Panc1 (cell line): ENCODE data around the gene VAMP8. TPM values are rescaled to one million over a fixed set of nuclear protein-coding genes. Genes with fewer than 3 reads are reported as not detected.

Experiments
- ATAC-seq: fragments of 200-7000 bp; cut with Tn5 transposase; 2 replicates; pipeline ENCODE4 v1.9.1; 2020; ENCODE audit warnings: mild to moderate bottlenecking, moderate library complexity
- BruUV-seq: library from RNA; stranded (reverse); fragments of 400-500 nt; replicated peaks from 2 replicates; lab custom pipeline; 2021; lab: Mats Ljungman, UMichigan
- CTCF ChIA-PET: fragments of 300-600 bp; sonication (Branson Sonifier 250); formaldehyde crosslinking; loops from one replicate; lab custom pipeline; 2022; ENCODE audit warnings: antibody characterized with exemption; lab: Charles Lee
- POLR2A ChIA-PET: fragments of 300-600 bp; sonication (Branson Sonifier 250); formaldehyde crosslinking; loops from one replicate; lab custom pipeline; 2022; ENCODE audit warnings: antibody characterized with exemption; lab: Charles Lee
- DNase-seq: peaks from one replicate; pipeline ENCODE4 v3.0.0-alpha.2; 2010; ENCODE audit warnings: low read depth, low spot score
- H3K27ac ChIP-seq: 2 replicates; pipeline ENCODE4 v1.5.1; 2011; ENCODE audit warnings: mild to moderate bottlenecking, low read length, inconsistent platforms
- H3K27me3 ChIP-seq: fragments of 200-500 bp; sonication (Bioruptor generic); 2 replicates; pipeline ENCODE4 v1.6.0; 2014; ENCODE audit warnings: low read length, inconsistent platforms; ENCODE audit not compliant: control insufficient read depth, insufficient read depth
- H3K36me3 ChIP-seq: fragments of 200-500 bp; sonication (Bioruptor generic); 2 replicates; pipeline ENCODE4 v1.5.1; 2014; ENCODE audit warnings: inconsistent platforms, mild to moderate bottlenecking, low read length, moderate library complexity; ENCODE audit not compliant: control insufficient read depth, insufficient read depth
- H3K4me1 ChIP-seq: 2 replicates; pipeline ENCODE4 v1.5.1; 2011; ENCODE audit warnings: inconsistent platforms, mild to moderate bottlenecking, low read length, moderate library complexity; ENCODE audit not compliant: control insufficient read depth, insufficient read depth
- H3K4me3 ChIP-seq, 2 experiments: 2 replicates each; pipeline ENCODE4 v1.5.1; 2011 to 2012; ENCODE audit warnings: low read depth in 2 of 2, low read length in 2 of 2, mild to moderate bottlenecking in 2 of 2, inconsistent platforms in 1 of 2, moderate library complexity in 1 of 2
- H3K9me3 ChIP-seq: fragments of 200-500 bp; sonication (Bioruptor generic); 2 replicates; pipeline ENCODE4 v1.5.1; 2014; ENCODE audit warnings: low read depth, mild to moderate bottlenecking, inconsistent platforms, low read length, moderate library complexity; ENCODE audit not compliant: control insufficient read depth, insufficient read depth
- POLR2AphosphoS5 ChIP-seq: IDR thresholded peaks from 2 replicates; pipeline ENCODE4 v1.6.1; 2012; ENCODE audit warnings: mild to moderate bottlenecking, low read depth, low read length, moderate library complexity
- SIN3A ChIP-seq: IDR thresholded peaks from 2 replicates; pipeline ENCODE4 v1.6.1; 2012; ENCODE audit warnings: low read depth, mild to moderate bottlenecking, low read length, moderate library complexity, borderline replicate concordance; ENCODE audit not compliant: insufficient read depth
- TCF7L2 ChIP-seq: IDR thresholded peaks from 2 replicates; pipeline ENCODE4 v1.6.1; 2011; ENCODE audit warnings: mild to moderate bottlenecking, low read depth, low read length, inconsistent platforms
- in situ Hi-C: cut with HindIII; loops from 2 replicates; pipeline ENCODE4 v1.10.0; 2016; ENCODE audit warnings: low sequenced_read_pairs, low pct_unique_long_range_greater_than_20kb
- intact Hi-C: fragments of 100-400 bp; cut with micrococcal nuclease; formaldehyde crosslinking; loops from one replicate; pipeline ENCODE4 v1.10.0; 2022; ENCODE audit not compliant: unreplicated experiment
- total RNA-seq: library from RNA; stranded (reverse); gene quantifications from one replicate; pipeline ENCODE4 v1.2.1, GENCODE V29; 2021; ENCODE audit not compliant: unreplicated experiment
- TF ChIP-seq, protein P1 (sequence below): fragments of 450-650 bp; IDR thresholded peaks from 2 replicates; pipeline ENCODE4 v1.5.1; 2017; ENCODE audit warnings: mild to moderate bottlenecking
- TF ChIP-seq, protein P2 (sequence below), 2 experiments: IDR thresholded peaks; 2 replicates each; pipeline ENCODE4 v1.6.1; 2011 to 2012; ENCODE audit warnings: low read depth in 2 of 2, control low read depth in 1 of 2, low read length in 1 of 2, mild to moderate bottlenecking in 1 of 2, moderate library complexity in 1 of 2; ENCODE audit not compliant: insufficient read depth in 1 of 2

Gene VAMP8
- total RNA-seq, 1 experiment from 2014 or later: 93.2 TPM

DNA sequence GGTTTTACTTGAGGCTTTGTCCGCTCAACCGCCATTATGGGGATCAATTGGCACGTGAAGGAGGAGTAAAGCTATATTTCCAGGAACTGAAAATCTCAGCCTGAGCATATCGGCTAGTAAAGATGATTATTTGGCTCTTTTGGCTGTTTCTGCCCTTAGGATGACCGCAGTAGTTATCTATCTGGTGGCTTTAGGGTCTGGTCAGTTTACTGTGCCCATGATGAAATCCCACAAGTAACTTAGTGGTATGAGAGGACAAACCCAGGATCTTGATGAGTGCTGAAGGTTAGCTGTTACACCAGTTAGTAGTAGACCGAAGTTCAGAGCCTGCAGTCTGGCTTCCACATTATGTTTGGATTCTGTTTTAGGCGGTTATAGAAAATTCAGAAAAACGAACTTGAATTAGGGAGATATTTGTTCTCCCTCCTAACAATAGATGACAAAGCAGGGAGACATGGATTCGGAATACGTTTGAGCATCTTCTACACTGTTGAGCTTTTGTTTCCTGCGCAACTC, 37.2 kb upstream of the VAMP8 start:
- intact Hi-C loops (no loop called here), in situ Hi-C loops (loop anchor here (25.0 kb wide), 1 partner anchor 128 kb away; the partner anchor contains the start of genes CAPG and SH2D6)
- CTCF ChIA-PET: interaction anchor here (0.6 to 2.3 kb wide), 3 partner anchors 90 to 121 kb away, joined by 3 to 11 read pairs (median 4); no protein-coding TSS in a partner anchor
- POLR2A ChIA-PET: interaction anchor here (0.9 to 3.0 kb wide), 5 partner anchors 16 to 111 kb away, joined by 3 to 16 read pairs (median 8); no protein-coding TSS in a partner anchor
- DNase-seq (no peak), ATAC-seq (no peak)
- TF ChIP-seq SIN3A (no peak), POLR2AphosphoS5 (peak; percentile 69)
- H3K4me3 ChIP-seq: peak overlapping the region; percentile 99 to 100
- H3K4me1 ChIP-seq: peaks cover 53% of the 10 kb centered on the region
- H3K9me3 ChIP-seq: no peaks in the 10 kb centered on the region
- no TSS peak for BruUV-seq
- peaks cover 37% of the 10 kb centered on the region for H3K36me3 ChIP-seq
- no peaks in the 10 kb centered on the region for H3K27me3 ChIP-seq
- peak overlapping the region; percentile 100 for H3K27ac ChIP-seq

DNA sequence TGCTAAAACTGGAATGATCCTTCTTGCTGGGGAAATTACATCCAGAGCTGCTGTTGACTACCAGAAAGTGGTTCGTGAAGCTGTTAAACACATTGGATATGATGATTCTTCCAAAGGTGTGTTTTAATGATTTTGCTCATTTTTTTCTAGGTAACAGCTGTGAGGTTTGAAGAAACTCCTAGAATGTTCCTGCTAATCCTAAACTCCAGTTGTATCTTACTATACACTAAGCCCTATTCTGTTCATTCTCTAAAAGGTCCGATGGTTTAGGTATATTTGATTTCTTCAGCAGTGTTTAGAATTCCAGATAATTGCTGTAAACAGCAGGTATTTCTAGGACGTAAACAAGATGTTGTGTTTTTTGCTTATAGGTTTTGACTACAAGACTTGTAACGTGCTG, 36.1 kb upstream of the VAMP8 start:
- intact Hi-C loops (no loop called here), in situ Hi-C loops (loop anchor here (25.0 kb wide), 1 partner anchor 129 kb away; the partner anchor contains the start of genes CAPG and SH2D6)
- Histone ChIP-seq H3K4me1 (peaks cover 56% of the 10 kb centered on the region), H3K4me3 (peak overlapping the region; percentile 99 to 100), H3K27ac (peak overlapping the region; percentile 100), H3K9me3 (no peaks in the 10 kb centered on the region), H3K27me3 (no peaks in the 10 kb centered on the region), H3K36me3 (peaks cover 41% of the 10 kb centered on the region)
- TF ChIP-seq, protein P1, sequence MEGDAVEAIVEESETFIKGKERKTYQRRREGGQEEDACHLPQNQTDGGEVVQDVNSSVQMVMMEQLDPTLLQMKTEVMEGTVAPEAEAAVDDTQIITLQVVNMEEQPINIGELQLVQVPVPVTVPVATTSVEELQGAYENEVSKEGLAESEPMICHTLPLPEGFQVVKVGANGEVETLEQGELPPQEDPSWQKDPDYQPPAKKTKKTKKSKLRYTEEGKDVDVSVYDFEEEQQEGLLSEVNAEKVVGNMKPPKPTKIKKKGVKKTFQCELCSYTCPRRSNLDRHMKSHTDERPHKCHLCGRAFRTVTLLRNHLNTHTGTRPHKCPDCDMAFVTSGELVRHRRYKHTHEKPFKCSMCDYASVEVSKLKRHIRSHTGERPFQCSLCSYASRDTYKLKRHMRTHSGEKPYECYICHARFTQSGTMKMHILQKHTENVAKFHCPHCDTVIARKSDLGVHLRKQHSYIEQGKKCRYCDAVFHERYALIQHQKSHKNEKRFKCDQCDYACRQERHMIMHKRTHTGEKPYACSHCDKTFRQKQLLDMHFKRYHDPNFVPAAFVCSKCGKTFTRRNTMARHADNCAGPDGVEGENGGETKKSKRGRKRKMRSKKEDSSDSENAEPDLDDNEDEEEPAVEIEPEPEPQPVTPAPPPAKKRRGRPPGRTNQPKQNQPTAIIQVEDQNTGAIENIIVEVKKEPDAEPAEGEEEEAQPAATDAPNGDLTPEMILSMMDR: no peak
- TF ChIP-seq POLR2AphosphoS5 (peak; percentile 65; the same call in 1 of the 2 replicates), SIN3A (no peak), TCF7L2 (no peak)
- TF ChIP-seq, protein P2, sequence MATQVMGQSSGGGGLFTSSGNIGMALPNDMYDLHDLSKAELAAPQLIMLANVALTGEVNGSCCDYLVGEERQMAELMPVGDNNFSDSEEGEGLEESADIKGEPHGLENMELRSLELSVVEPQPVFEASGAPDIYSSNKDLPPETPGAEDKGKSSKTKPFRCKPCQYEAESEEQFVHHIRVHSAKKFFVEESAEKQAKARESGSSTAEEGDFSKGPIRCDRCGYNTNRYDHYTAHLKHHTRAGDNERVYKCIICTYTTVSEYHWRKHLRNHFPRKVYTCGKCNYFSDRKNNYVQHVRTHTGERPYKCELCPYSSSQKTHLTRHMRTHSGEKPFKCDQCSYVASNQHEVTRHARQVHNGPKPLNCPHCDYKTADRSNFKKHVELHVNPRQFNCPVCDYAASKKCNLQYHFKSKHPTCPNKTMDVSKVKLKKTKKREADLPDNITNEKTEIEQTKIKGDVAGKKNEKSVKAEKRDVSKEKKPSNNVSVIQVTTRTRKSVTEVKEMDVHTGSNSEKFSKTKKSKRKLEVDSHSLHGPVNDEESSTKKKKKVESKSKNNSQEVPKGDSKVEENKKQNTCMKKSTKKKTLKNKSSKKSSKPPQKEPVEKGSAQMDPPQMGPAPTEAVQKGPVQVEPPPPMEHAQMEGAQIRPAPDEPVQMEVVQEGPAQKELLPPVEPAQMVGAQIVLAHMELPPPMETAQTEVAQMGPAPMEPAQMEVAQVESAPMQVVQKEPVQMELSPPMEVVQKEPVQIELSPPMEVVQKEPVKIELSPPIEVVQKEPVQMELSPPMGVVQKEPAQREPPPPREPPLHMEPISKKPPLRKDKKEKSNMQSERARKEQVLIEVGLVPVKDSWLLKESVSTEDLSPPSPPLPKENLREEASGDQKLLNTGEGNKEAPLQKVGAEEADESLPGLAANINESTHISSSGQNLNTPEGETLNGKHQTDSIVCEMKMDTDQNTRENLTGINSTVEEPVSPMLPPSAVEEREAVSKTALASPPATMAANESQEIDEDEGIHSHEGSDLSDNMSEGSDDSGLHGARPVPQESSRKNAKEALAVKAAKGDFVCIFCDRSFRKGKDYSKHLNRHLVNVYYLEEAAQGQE (IDR thresholded peaks at IDR 0.05; ENCODE audit: insufficient read depth in 1 of 2, low read depth in 2 of 2, low read length in 1 of 2): no peak
- CTCF ChIA-PET: interaction anchor here (0.9 kb wide), 1 partner anchor 69 kb away, joined by 3 read pairs; no protein-coding TSS in a partner anchor
- BruUV-seq: no TSS peak
- DNase-seq (no peak), ATAC-seq (no peak)
- POLR2A ChIA-PET: interaction anchor here (0.7 kb wide), 1 partner anchor 111 kb away, joined by 4 read pairs; no protein-coding TSS in a partner anchor
